ENCODE data around the gene TPTE2.

Gene TPTE2

DNA sequence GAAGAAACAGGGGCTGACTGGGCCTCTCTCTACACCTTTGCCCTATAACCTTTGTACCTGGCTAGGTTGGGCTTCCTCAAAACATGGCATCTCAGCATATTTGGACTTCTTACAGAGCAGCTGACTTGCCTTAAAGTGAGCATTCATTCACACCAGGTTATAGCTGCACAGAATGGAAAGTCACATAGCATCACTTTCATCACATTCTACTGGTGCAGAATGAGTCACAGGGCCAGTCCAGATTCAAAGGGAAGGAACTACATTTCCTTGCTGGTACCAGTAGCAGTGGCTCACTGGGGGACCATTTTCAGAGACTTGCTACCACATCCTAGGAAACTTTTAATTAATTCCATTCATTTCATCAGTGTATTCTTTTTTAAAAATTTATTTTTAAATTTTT, 20.3 kb upstream of the TPTE2 start:
- Histone ChIP-seq H3K79me2 (ENCODE audit: insufficient read depth, low read length) (no peaks in the 10 kb centered on the region), H3K9ac (ENCODE audit: low read length) (no peak overlapping the region), H3K27ac (ENCODE audit: low read depth, low read length, poor library complexity, severe bottlenecking) (no peak overlapping the region), H3K4me2 (ENCODE audit: low read length) (no peak overlapping the region), H3K27me3 (ENCODE audit: insufficient read depth, low read length) (no peaks in the 10 kb centered on the region), H3K4me1 (ENCODE audit: insufficient read depth, low read length, severe bottlenecking) (peaks cover 6% of the 10 kb centered on the region), H3K9me2 (ENCODE audit: low read depth, low read length) (no peaks in the 10 kb centered on the region), H3K36me3 (ENCODE audit: insufficient read depth, low read length) (no peaks in the 10 kb centered on the region; the same call in 1 of the 2 replicates), H3K4me3 (ENCODE audit: low read depth, low read length, poor library complexity, severe bottlenecking) (no peak overlapping the region), H4K20me1 (ENCODE audit: insufficient read depth, low read length) (no peaks in the 10 kb centered on the region), H3F3A (ENCODE audit: insufficient read depth, low read length) (no peaks in the 10 kb centered on the region), H2AFZ (ENCODE audit: low read length) (no peak overlapping the region), H3K9me3 (ENCODE audit: low read length) (no peaks in the 10 kb centered on the region)
- TF ChIP-seq EZH2 (IDR thresholded peaks at IDR 0.05; ENCODE audit: borderline replicate concordance, low read length) = no peak
- TF ChIP-seq CTCF (IDR thresholded peaks at IDR 0.05; ENCODE audit: low read length) = no peak

GRCh38 chr13:19575230-19575629, 13.9 kb upstream of the TPTE2 start:
- H2AFZ ChIP-seq (ENCODE audit: low read length) = no peak overlapping the region

GRCh38 chr13:19573120-19573716, 11.9 kb upstream of the TPTE2 start:
- Histone ChIP-seq H3K27ac (ENCODE audit: low read depth, low read length, poor library complexity, severe bottlenecking) (no peak overlapping the region), H3K36me3 (ENCODE audit: insufficient read depth, low read length) (no peaks in the 10 kb centered on the region), H3K9me2 (ENCODE audit: low read depth, low read length) (no peaks in the 10 kb centered on the region), H3F3A (ENCODE audit: insufficient read depth, low read length) (no peaks in the 10 kb centered on the region), H3K4me3 (ENCODE audit: low read depth, low read length, poor library complexity, severe bottlenecking) (no peak overlapping the region), H3K27me3 (ENCODE audit: insufficient read depth, low read length) (no peaks in the 10 kb centered on the region), H3K4me2 (ENCODE audit: low read length) (no peak overlapping the region), H3K4me1 (ENCODE audit: insufficient read depth, low read length, severe bottlenecking) (no peaks in the 10 kb centered on the region), H3K79me2 (ENCODE audit: insufficient read depth, low read length) (no peaks in the 10 kb centered on the region), H4K20me1 (ENCODE audit: insufficient read depth, low read length) (no peaks in the 10 kb centered on the region), H3K9ac (ENCODE audit: low read length) (no peak overlapping the region), H3K9me3 (ENCODE audit: low read length) (no peaks in the 10 kb centered on the region), H2AFZ (ENCODE audit: low read length) (no peak overlapping the region)
- TF ChIP-seq CTCF (IDR thresholded peaks at IDR 0.05; ENCODE audit: low read length) (no peak), EZH2 (IDR thresholded peaks at IDR 0.05; ENCODE audit: borderline replicate concordance, low read length) (no peak)

More at GRCh38 chr13:19575230-19575629, 13.9 kb upstream of the TPTE2 start:
- Histone ChIP-seq H4K20me1 (ENCODE audit: insufficient read depth, low read length) (no peaks in the 10 kb centered on the region), H3K79me2 (ENCODE audit: insufficient read depth, low read length) (no peaks in the 10 kb centered on the region), H3K27ac (ENCODE audit: low read depth, low read length, poor library complexity, severe bottlenecking) (no peak overlapping the region), H3K4me2 (ENCODE audit: low read length) (no peak overlapping the region), H3K4me3 (ENCODE audit: low read depth, low read length, poor library complexity, severe bottlenecking) (no peak overlapping the region), H3K9ac (ENCODE audit: low read length) (no peak overlapping the region), H3F3A (ENCODE audit: insufficient read depth, low read length) (no peaks in the 10 kb centered on the region), H3K9me2 (ENCODE audit: low read depth, low read length) (no peaks in the 10 kb centered on the region), H3K4me1 (ENCODE audit: insufficient read depth, low read length, severe bottlenecking) (no peaks in the 10 kb centered on the region), H3K27me3 (ENCODE audit: insufficient read depth, low read length) (no peaks in the 10 kb centered on the region), H3K9me3 (ENCODE audit: low read length) (no peaks in the 10 kb centered on the region), H3K36me3 (ENCODE audit: insufficient read depth, low read length) (no peaks in the 10 kb centered on the region)
- TF ChIP-seq EZH2 (IDR thresholded peaks at IDR 0.05; ENCODE audit: borderline replicate concordance, low read length) (no peak), CTCF (IDR thresholded peaks at IDR 0.05; ENCODE audit: low read length) (no peak)

Data from OCI-LY1 (cell line).